Peyer's patch (tissue), 4 donors: ENCODE data around the gene INPP5A.

Experiments
- CTCF ChIP-seq, 6 experiments: fragments of 450-650 bp in 4 of 6; fragments of 200-600 bp in 2 of 6; sonication (generic) in 1 of 6; IDR thresholded peaks; one replicate each; pipeline ENCODE4 v1.5.1; 2017 to 2019; ENCODE audit warnings: antibody characterized with exemption in 6 of 6, mild to moderate bottlenecking in 3 of 6, moderate library complexity in 1 of 6
- POLR2A ChIP-seq, 2 donors: fragments of 450-650 bp; IDR thresholded peaks; one replicate each; pipeline ENCODE4 v1.5.1; 2017; ENCODE audit warnings: antibody characterized with exemption in 2 of 2, mild to moderate bottlenecking in 2 of 2, moderate library complexity in 2 of 2

GRCh38 chr10:132714096-132714985, 176.8 kb downstream of the INPP5A start:
- TF ChIP-seq POLR2A (IDR thresholded peaks at IDR 0.05) (no peak), CTCF (IDR thresholded peaks at IDR 0.05) (no peak)
